HEK293T (cell line): ENCODE results near the gene FERMT2.

Experiments
- ARNT ChIP-seq: fragments of 450-650 bp; IDR thresholded peaks from 2 replicates; pipeline ENCODE4 v1.6.1; 2017; ENCODE audit warnings: mild to moderate bottlenecking
- BHLHE40 ChIP-seq: fragments of 450-650 bp; IDR thresholded peaks from 2 replicates; pipeline ENCODE4 v1.6.1; 2016; ENCODE audit warnings: mild to moderate bottlenecking, moderate library complexity, borderline replicate concordance
- ELF4 ChIP-seq: fragments of 450-650 bp; IDR thresholded peaks from 2 replicates; pipeline ENCODE4 v1.6.1; 2017; ENCODE audit warnings: antibody characterized with exemption
- FOXA1 ChIP-seq: fragments of 450-650 bp; IDR thresholded peaks from 2 replicates; pipeline ENCODE4 v1.6.1; 2016; ENCODE audit warnings: mild to moderate bottlenecking
- FOXM1 ChIP-seq: fragments of 450-650 bp; IDR thresholded peaks from 2 replicates; pipeline ENCODE4 v1.6.1; 2017; ENCODE audit warnings: mild to moderate bottlenecking, borderline replicate concordance
- HDGF ChIP-seq: fragments of 450-650 bp; IDR thresholded peaks from 2 replicates; pipeline ENCODE4 v1.6.1; 2017; ENCODE audit warnings: antibody characterized with exemption, borderline replicate concordance
- LEF1 ChIP-seq: fragments of 450-650 bp; IDR thresholded peaks from 2 replicates; pipeline ENCODE4 v1.6.1; 2017; ENCODE audit warnings: mild to moderate bottlenecking, borderline replicate concordance
- NFRKB ChIP-seq: fragments of 450-650 bp; IDR thresholded peaks from 2 replicates; pipeline ENCODE4 v1.6.1; 2016; ENCODE audit warnings: mild to moderate bottlenecking, moderate library complexity
- PKNOX1 ChIP-seq: fragments of 450-650 bp; IDR thresholded peaks from 2 replicates; pipeline ENCODE4 v1.6.1; 2016
- SP1 ChIP-seq: fragments of 450-650 bp; IDR thresholded peaks from 2 replicates; pipeline ENCODE4 v1.6.1; 2017
- TARDBP ChIP-seq: fragments of 450-650 bp; IDR thresholded peaks from 2 replicates; pipeline ENCODE4 v1.6.1; 2016

- TF ChIP-seq SP1 (no peak), ARNT (no peak), FOXA1 (no peak), ELF4 (no peak), LEF1 (no peak), PKNOX1 (no peak), TARDBP (no peak), NFRKB (no peak), FOXM1 (no peak), HDGF (no peak), BHLHE40 (no peak)
These were observed 77.2 kb downstream of the FERMT2 start for GRCh38 chr14:52873694-52874093.
